ENCODE data around the gene CCPG1.
A peak's percentile ranks its signal among the peaks of the same experiment; 100 is the strongest.
"Not testable (repeated sequence)": the region's sequence is repeated elsewhere in the genome, so short reads cannot be mapped to it uniquely, and the experiment has no call there.

Gene CCPG1
- total RNA-seq, result 5.8 to 9.3 reads per million in 2 experiments

- DNase-seq (ENCODE audit: low read depth), result peak; percentile 78
Measured at GRCh38 chr15:55408012-55408928, at the start of gene CCPG1, which contains the start of gene PIERCE2. Gene CCPG1, minus strand, starts transcription at chr15:55408359. Its CDS starts 18,935 bp downstream, at chr15:55389424. Gene PIERCE2, plus strand, starts transcription at chr15:55408495. Its CDS starts 274 bp downstream, at chr15:55408769.

GRCh38 chr15:55457401-55458022, 49.4 kb upstream of the CCPG1 start:
- DNase-seq (ENCODE audit: low read depth), result no peak

- DNase-seq (ENCODE audit: low read depth), result not testable (repeated sequence)
Measured at GRCh38 chr15:55447030-55447394, 38.9 kb upstream of the CCPG1 start.

- DNase-seq (ENCODE audit: low read depth), result not testable (repeated sequence)
Measured at GRCh38 chr15:55446379-55447029, 38.3 kb upstream of the CCPG1 start.

GRCh38 chr15:55445936-55446335, 37.8 kb upstream of the CCPG1 start:
- DNase-seq (ENCODE audit: low read depth), result not testable (repeated sequence)

GRCh38 chr15:55443141-55443540, 35.0 kb upstream of the CCPG1 start:
- DNase-seq (ENCODE audit: low read depth), result not testable (repeated sequence)

GRCh38 chr15:55434989-55435825, 27.0 kb upstream of the CCPG1 start:
- no peak for DNase-seq (ENCODE audit: low read depth)

GRCh38 chr15:55422089-55422488, 13.9 kb upstream of the CCPG1 start:
- DNase-seq (ENCODE audit: low read depth), result no peak

- no peak for DNase-seq (ENCODE audit: low read depth)
Measured at GRCh38 chr15:55420171-55420866, 12.2 kb upstream of the CCPG1 start.

- not testable (repeated sequence) for DNase-seq (ENCODE audit: low read depth)
Measured at GRCh38 chr15:55417678-55418077, 9.5 kb upstream of the CCPG1 start.

GRCh38 chr15:55408976-55409375, 817 bp upstream of the CCPG1 start:
- not testable (repeated sequence) for DNase-seq (ENCODE audit: low read depth)

- DNase-seq (ENCODE audit: low read depth), result no peak
Measured at GRCh38 chr15:55407498-55408011, 604 bp downstream of the CCPG1 start.

GRCh38 chr15:55403531-55403930, 4.6 kb downstream of the CCPG1 start:
- no peak for DNase-seq (ENCODE audit: low read depth)

GRCh38 chr15:55402707-55403106, 5.5 kb downstream of the CCPG1 start:
- DNase-seq (ENCODE audit: low read depth), result no peak

GRCh38 chr15:55401786-55402246, 6.3 kb downstream of the CCPG1 start:
- no peak for DNase-seq (ENCODE audit: low read depth)

- DNase-seq (ENCODE audit: low read depth), result not testable (repeated sequence)
Measured at GRCh38 chr15:55400050-55400449, 8.1 kb downstream of the CCPG1 start.

GRCh38 chr15:55398243-55398642, 9.9 kb downstream of the CCPG1 start:
- DNase-seq (ENCODE audit: low read depth), result no peak

- DNase-seq (ENCODE audit: low read depth), result no peak
Measured at GRCh38 chr15:55394694-55395093, 13.5 kb downstream of the CCPG1 start.

- no peak for DNase-seq (ENCODE audit: low read depth)
Measured at GRCh38 chr15:55389264-55389607, 18.9 kb downstream of the CCPG1 start.

GRCh38 chr15:55387027-55387426, 21.1 kb downstream of the CCPG1 start:
- DNase-seq (ENCODE audit: low read depth), result no peak

- DNase-seq (ENCODE audit: low read depth), result no peak
Measured at GRCh38 chr15:55383687-55384086, 24.5 kb downstream of the CCPG1 start.

Measured in T follicular helper cell (primary cell).